ENCODE data around the gene THOC2.

DNA sequence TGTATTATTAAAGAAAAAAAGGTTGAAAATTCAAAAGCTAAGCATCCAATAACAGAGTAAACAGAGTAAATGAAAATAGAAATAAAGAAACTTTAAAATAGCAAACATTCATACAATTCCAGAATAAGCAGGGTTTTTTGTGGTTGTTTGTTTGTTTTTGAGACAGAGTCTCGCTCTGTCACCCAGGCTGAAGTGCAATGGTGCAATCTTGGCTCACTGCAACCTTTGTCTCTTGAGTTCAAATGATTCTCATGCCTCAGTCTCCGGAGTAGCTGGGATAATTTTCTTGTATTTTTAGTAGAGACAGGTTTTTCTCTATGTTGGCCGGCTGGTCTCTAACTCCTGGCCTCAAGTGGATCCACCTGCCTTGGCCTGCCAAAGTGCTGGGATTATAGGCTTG, 6.6 kb upstream of the THOC2 start:
- TF ChIP-seq YY1 (IDR thresholded peaks at IDR 0.05; ENCODE audit: insufficient read depth, insufficient read length) (no peak), ZNF274 (IDR thresholded peaks at IDR 0.05; ENCODE audit: low read depth, low read length) (no peak)
